HL-60/S4 treated with retinoic acid at 250 ng/mL for 4 days and 3 days (cell line): Measurements from ENCODE around the gene BBIP1.

Source experiments
- in situ Hi-C: fragments of 300-500 bp; cut with MboI; formaldehyde crosslinking; loops from 2 replicates; pipeline ENCODE4 v1.7.0; 2022; ENCODE audit warnings: low sequenced_read_pairs

BBIP1 gene

DNA sequence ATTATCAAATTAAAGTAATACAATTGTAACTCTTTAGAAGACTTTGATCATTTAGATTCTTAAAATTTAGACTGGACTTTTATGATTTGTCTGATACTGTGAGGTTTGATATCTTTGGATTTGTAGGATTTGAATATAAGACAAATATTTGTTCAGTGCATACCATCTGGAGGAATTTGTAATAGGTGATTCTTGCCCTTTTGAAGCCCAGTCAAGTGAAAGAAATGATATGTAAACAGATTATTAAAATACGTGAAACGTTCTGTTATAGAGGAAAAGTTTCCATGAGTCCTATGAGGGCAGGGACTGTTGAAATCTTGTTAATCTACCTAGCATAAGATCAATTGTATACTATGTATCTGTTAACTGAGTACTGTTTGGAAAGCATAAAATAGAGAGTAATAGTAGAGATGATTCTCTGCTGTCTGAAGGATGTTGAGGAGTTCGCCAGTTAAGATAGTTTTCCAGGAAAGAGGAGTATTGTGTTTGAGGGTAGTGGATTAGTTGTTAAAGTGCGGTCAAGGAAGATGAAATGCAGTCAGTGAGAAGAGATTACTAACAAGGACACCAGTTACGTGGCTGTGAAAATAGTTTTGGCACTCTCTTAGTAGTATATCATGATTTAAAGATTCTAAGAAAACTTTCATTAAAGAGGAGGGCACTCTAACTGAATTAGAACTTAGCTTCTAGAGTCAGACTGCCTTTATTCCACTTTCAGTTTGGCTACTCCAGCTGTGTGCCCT is 32.9 kb downstream of the BBIP1 start:
- in situ Hi-C loops, result loop anchor here (25.0 kb wide), 1 partner anchor 274 kb away; no protein-coding TSS in a partner anchor

DNA sequence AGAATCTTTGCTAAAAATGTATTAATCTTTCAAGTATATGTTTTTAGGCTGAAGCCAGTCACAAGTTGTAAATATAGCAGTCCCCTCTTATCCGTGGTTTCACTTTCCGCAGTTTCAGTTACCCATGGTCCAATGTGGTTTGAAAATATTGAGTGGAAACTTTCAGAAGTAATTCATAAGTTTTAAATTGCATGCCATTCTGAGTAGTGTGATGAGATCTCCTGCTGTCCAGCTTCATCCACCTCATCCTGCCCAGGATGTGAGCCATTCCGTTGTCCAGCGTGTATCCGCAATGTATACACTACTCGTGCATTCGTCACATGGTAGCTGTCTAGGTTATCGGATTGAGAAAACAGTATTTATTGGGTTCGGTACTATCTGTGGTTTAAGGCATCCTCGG is 35.1 kb downstream of the BBIP1 start:
- in situ Hi-C loops, result loop anchor here (25.0 kb wide), 1 partner anchor 272 kb away; no protein-coding TSS in a partner anchor

DNA sequence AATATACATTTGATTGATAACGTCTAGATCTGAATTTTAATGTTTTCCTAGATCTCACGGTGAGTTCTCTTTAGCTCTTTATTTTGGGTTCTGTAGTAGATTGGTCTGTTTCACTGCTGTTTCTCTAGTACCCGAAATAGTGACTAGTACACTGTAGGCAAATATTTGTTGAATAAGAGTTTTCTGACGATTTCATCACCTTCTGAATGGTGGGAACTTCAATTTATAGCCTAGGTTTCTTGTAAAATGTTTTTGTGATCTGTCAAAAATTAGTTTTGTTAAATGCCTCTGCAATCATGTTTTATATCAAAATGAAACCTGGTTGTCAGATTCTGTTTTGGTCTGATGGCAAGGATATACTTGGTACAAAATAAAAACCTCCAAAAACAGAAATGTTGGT is 37.1 kb downstream of the BBIP1 start:
- in situ Hi-C loops, result loop anchor here (25.0 kb wide), 1 partner anchor 270 kb away; no protein-coding TSS in a partner anchor

DNA sequence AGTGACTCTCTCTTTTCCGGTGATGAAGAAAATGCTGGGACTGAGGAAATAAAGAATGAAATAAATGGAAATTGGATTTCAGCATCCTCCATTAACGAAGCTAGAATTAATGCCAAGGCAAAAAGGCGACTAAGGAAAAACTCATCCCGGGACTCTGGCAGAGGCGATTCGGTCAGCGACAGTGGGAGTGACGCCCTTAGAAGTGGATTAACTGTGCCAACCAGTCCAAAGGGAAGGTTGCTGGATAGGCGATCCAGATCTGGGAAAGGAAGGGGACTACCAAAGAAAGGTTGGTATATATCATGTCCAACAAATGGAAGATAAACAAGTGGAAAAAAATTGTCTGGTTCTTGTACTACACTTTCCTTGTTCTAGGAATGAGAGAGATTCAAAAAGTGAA is 37.7 kb downstream of the BBIP1 start:
- in situ Hi-C loops, result loop anchor here (25.0 kb wide), 1 partner anchor 269 kb away; no protein-coding TSS in a partner anchor

DNA sequence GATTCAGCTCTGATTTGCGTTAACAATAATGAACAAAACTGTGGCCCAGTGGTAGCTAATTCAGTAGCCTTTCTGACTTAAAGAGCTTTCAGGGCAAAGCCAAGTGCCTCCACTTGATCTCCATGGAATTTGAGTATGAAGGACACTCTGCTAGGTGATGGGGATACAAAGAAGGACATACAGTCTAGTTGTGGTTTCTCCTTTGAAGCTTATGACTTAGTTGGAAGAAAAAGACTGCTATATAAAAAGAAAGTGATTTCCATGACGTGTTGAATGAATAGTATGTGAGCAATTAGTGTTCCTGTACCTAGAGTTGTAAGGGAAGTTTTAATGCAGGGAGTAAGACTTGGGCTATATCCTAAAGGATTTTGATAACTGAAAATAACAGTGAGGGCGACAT is 39.0 kb downstream of the BBIP1 start:
- in situ Hi-C loops, result loop anchor here (25.0 kb wide), 1 partner anchor 268 kb away; no protein-coding TSS in a partner anchor

DNA sequence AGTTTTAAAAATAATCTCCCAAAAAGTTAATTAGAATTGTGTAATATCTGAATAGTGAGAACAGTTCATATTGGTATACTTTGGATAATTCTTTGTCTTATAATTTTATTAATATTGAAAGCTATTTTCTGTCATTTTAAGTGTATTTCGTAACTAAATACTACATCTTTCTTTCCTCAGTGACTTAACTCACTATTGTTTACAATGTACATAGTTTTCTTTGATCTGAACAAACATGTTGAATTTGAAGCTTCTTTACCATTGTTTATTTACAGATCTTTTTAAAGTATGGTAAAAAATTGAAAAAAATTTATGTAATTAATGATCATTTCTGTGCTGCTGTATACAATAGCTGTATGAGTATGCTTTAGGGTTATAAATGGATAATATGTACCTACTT is 42.2 kb downstream of the BBIP1 start:
- in situ Hi-C loops, result loop anchor here (10.0 to 25.0 kb wide), 2 partner anchors 122 to 264 kb away; no protein-coding TSS in a partner anchor

DNA sequence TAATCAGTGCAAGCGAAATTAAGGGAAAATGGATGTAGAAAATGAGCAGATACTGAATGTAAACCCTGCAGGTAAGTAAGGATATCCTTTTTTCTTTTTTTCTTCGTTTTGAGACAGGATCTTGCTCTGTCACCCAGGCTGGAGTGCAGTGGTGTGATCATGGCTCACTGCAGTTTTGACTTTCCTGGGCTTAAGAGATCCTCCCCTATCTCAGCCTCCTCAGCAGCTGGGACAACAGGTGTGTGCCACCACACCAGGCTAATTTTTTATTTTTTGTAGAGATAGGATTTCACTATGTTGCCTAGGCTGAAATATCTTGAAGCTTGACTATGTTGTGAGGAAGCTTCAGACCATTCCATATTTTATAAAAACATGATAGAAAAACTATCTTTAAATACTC is 43.0 kb downstream of the BBIP1 start:
- in situ Hi-C loops, result loop anchor here (10.0 to 25.0 kb wide), 2 partner anchors 121 to 264 kb away; no protein-coding TSS in a partner anchor

DNA sequence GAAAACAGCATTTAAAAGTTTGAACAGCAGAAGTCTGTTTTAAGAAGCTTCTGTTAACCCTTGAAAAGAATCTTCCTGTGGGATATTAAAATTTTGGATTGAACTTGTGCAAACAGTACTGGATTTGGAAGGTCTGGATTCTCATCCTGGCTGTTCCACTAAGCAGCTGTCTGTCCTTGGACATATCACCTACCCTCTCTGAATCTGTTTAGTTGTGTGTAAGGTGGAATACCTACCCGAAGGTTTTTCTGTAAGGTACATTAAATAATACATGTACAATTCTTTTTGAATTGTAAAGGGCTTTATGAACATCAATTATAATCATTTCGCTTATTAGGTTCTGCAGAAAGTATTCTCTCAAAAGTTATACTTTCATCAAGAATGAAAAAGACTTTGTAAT is 45.0 kb downstream of the BBIP1 start:
- in situ Hi-C loops, result loop anchor here (10.0 to 25.0 kb wide), 2 partner anchors 119 to 562 kb away; partner anchors contain the start of gene SMNDC1

DNA sequence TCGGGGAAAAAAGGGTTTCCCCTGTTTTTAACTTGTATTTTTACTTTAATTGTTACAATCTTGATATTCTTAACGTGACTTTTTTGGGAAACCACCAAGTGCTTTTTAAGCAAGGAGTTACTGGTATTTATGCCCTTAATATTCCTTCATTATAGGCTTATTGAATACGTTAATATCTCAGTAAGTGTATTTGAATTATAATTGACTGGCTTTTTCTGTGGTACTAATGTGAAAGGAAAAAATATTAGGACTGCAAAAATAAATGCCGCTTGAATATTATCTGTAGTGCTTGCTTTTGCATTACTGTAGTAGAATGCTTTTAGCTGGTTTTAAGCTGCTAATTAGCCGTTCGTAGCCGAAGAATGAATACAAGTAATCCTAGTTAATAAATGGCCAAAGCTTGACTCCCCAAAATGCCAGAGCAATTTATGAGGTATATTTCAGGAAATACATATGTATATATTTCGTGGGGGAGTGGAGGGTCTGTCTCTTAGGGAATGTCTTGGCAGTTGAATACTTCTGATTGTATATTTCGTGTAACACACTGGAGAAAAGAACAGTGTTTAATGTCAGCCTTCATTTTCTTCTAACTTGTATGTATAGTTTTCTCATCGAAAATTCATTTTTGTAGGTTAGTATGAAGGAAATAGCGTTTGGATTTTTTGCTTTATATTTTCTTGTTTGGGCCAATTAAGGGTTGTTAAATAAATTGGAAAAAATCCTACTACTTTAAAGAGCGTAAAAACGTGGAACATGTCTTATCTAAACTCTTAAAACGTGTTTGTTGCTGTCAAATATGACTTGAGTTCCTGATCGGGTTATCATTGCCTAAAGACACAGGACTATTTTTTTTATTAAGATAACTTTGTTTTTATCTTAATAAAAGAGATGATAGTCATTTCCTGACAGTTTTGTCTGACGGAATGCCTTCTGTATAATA is 45.7 kb downstream of the BBIP1 start:
- in situ Hi-C loops, result loop anchor here (10.0 to 25.0 kb wide), 2 partner anchors 118 to 561 kb away; partner anchors contain the start of gene SMNDC1

DNA sequence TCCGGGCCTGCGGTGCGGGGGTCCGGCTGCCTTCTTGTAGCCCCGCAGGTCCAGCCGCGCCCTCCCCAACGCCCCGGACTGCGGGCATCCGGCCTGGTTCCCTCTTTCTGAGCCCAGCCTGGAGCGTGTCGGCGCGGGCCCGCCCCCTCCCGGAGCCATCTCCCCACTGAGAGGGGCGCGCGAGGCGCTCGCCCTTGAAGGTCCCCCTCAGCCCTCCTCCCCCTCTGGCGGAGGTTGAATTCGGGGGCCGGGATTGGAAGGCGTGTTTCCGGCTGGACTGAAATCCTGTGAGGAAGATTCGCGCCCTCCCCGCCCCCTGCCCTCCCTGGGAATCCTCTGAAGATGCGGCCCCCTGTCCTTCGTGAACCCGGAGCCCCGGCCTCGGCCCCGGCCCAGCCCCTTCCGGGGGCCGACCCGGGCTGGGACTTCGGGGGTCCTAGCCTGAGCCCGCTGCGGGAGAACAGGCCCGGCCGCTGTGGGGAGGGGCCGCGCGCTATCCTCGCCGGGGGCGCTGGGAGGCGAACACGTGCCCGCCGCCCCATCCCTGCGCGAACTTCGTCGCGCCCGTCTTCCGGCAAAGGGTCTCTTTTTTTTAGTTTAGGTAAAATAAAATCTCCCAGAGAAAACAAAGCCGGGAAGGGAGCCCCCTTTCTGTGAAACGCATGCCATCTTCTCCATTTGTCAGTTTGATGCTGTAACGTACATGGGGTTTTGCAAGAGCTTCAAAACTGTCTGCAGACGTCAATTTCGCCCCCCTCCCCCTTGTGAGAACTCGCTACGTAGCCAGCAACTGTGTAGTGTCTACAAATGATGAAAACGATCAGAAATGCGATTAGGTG is 46.6 kb downstream of the BBIP1 start:
- in situ Hi-C loops, result loop anchor here (10.0 to 25.0 kb wide), 2 partner anchors 118 to 560 kb away; partner anchors contain the start of gene SMNDC1

DNA sequence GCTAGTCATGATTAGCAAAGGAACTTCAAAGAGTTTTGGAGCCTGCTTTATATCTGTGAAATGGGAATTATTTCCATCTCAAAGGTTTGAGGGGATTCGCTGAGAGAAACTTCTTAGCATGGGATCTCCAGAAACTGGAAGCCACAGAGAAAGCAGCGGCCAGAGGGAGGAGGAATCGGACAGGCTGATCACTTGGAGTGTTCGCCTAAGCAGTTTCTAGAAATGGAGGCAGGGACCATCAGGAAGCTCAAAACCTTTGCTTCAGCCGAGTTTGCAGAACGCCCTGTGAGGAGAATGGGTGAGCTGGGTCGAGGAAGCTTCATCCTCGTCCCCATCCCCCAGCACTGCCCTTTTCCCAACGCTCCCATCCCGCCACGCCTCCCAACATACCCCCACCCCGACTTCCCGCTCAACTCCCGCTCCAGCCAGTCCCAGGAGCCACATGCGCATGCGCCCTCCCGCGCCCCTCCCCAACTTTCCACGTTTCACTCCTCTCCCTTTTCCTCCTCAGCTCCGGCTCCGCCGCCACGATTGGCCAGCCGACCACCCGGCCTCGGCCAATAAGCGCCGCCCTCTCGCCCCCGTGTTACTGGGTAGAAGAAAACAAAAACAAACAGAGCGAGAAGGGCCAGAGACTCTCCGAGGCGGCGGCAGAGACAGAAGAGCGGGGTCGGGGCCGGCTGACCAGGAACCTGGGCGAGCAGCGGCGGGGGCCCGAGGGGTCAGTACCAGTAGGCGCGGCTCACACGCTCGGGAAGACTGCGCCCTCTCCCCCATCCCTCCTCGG is 47.5 kb downstream of the BBIP1 start, which contains the start of gene PDCD4:
Gene PDCD4, plus strand, starts transcription at position 631 of the 787 bp plus-strand sequence. CDS start 4,100 bp downstream, outside the sequence.
- in situ Hi-C loops, result loop anchor here (10.0 to 25.0 kb wide), 2 partner anchors 117 to 559 kb away; partner anchors contain the start of gene SMNDC1

DNA sequence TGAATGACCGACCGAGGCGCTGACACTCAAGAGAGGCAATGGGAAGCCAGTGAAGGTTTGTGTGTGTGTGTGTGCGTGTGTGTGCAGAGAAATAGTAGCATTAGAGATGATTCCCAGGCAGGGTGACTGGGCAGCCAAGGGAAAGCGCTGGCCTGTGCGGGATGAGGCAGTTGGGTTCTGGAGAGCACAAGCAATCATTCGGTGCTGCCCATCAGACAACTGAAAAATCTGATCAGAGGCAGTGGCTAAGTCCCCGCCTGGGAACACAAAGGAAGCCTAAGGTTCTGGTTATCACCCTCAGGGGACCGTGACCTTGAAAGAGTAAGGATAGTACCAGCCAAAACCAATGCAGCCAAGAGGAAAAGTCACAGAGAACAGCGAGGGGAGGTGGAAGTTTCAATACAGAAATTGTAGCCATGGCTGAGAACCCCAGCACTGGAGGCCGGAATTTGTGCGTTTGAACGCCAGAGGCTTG is 48.1 kb downstream of the BBIP1 start:
- in situ Hi-C loops, result loop anchor here (10.0 to 25.0 kb wide), 2 partner anchors 116 to 559 kb away; partner anchors contain the start of gene SMNDC1

DNA sequence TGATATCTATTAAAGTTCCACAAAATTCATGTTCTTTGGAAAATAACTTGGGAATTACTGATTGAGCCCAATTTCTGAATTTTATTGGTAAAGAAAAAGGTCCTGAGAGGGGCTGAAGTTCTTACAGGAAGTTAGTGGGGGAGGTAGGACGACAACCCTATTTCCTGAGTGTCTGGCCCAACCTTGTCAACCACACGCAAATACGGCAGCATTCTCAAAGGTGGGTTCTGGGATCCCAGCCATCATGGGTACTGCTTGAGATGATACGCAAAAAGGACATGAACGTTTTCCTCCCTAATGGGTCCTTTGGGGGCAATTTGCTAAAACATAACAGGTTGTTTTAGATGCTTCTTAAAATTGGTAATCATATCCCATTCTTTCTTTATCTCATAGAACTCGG is 50.0 kb downstream of the BBIP1 start:
- in situ Hi-C loops, result loop anchor here (25.0 kb wide), 1 partner anchor 557 kb away; the partner anchor contains the start of gene SMNDC1

DNA sequence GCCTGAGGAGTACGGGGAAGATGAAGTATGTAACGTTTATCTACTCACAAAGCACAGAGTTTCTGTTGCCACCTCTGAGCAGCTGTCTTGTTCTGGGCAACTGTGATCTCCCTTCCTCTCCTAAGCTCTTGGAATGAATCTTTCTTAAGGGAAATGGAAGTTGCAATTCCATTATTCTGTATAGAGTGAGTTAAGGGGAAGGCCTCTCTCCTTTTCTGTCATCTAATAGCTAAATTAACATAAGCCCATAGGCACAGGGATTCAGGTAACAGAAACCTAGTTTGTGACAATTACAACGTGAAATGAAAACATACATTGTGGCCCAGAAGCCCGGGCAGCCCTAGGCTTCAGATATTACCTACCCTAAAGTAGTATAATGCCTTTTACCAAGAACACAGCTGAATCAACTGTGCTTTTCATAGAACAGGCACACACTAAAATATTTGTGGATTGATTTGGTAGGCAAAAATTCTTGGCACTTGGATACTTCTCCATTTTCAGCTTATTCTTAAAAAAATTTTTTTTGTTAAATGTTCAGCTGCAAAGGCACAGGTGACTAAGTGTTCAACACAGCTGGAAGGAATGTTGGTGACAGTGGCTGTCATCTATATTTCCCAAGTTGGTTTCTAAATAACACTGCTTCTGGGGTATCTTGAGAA is 51.0 kb downstream of the BBIP1 start:
- in situ Hi-C loops, result loop anchor here (25.0 kb wide), 1 partner anchor 556 kb away; the partner anchor contains the start of gene SMNDC1

DNA sequence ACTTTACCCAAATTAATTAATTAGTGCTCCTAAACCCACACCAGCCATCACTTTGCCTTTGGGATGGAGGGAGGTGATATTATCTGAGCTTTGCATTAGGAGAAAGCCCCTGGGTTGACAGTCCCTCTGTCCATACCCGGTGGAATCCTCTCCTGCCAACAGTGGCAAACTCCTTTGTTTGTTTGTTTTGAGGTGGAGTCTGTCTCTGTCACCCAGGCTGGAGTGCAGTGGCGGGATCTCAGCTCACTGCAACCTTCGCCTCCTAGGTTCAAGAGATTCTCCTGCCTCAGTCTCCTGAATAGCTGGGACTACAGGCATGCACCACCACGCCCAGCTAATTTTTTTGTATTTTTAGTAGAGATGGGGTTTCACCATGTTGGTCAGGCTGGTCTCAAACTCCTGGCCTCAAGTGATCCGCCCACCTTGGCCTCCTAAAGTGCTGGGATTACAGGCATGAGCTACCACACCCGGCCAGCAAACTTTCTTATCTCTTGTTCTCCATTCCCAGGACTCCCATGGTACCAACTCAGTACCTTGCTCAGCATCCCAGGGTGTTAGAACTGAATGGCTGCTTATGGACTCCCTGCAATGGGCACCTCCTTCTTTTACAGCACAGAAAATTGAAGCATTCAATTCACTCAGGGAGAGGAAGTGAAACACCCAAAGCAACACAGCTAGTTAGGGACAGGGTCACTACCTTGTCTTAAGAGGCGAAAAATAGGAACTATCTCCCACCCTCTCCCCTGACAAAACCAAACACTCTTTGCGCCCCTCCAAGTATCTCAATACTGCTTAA is 51.8 kb downstream of the BBIP1 start:
- in situ Hi-C loops, result loop anchor here (25.0 kb wide), 1 partner anchor 555 kb away; the partner anchor contains the start of gene SMNDC1

DNA sequence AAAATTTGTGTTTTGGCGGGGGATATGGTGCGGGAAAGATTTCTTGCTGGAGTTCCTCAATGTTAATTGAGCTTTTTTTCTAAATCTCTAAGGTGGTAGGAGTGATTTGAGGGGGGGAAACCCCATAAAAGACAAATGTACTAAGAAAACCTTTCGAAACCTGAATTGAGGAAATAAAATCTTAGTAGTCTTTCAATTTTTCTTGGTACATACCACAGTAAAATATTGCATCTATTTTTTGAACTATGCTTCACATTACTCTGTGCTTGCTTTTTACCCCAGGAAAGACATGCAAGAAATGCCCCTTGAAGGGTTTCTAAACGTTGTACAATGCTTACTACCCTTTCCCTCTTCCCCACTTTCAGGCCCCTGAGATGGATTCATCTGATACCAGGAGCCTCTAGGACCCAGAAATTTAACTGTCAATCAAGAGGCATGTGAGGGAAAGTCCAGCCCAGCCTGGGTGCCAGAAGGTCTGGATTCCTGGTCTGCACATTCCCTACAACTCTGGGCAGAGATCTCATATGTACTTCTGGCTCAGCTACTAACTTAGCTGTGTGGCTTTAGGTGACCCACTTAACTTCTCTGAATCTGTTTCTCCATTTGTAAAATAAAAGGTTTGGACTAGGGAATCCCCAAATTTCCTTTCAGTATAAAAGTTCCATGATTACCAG is 53.0 kb downstream of the BBIP1 start:
- in situ Hi-C loops, result loop anchor here (25.0 kb wide), 1 partner anchor 554 kb away; the partner anchor contains the start of gene SMNDC1
